Activated T-helper 17 cell treated with anti-CD3 and anti-CD28 coated beads, Interleukin-2, amount 50 U/mL, for 72 hours (primary cell): ENCODE results near the gene LDB1. TPM values are rescaled to one million over a fixed set of nuclear protein-coding genes. Genes with fewer than 3 reads are reported as not detected.
A peak's percentile ranks its signal among the peaks of the same experiment; 100 is the strongest.

Experiments used
- ATAC-seq: fragments of 150-1000 bp; cut with Tn5 transposase; replicated peaks from 2 replicates; pipeline ENCODE4 v1.10.0; 2021; ENCODE audit warnings: mild to moderate bottlenecking, moderate library complexity
- H3K27ac Mint-ChIP-seq: one replicate; pipeline ENCODE4 v1.8.0; 2022; ENCODE audit warnings: mixed read lengths
- H3K27me3 Mint-ChIP-seq: one replicate; pipeline ENCODE4 v1.8.0; 2022; ENCODE audit warnings: mixed read lengths
- H3K36me3 Mint-ChIP-seq: one replicate; pipeline ENCODE4 v1.8.0; 2022; ENCODE audit warnings: low read depth, mild to moderate bottlenecking, mixed read lengths
- H3K4me1 Mint-ChIP-seq: one replicate; pipeline ENCODE4 v1.8.0; 2022; ENCODE audit warnings: mixed read lengths
- H3K4me3 Mint-ChIP-seq: one replicate; pipeline ENCODE4 v1.8.0; 2022; ENCODE audit warnings: mild to moderate bottlenecking, mixed read lengths
- H3K9me3 Mint-ChIP-seq: one replicate; pipeline ENCODE4 v1.8.0; 2022; ENCODE audit warnings: mixed read lengths
- total RNA-seq, 2 donors: library from RNA; stranded (reverse); gene quantifications; one replicate each; pipeline ENCODE4 v1.2.3, GENCODE V29; 2022

Gene LDB1
- total RNA-seq, 2 donors from 2014 or later = 93.6 to 99.1 TPM

GRCh38 chr10:102146971-102147428, 26.8 kb upstream of the LDB1 start:
- Mint-ChIP-seq H3K36me3 (peaks cover 98% of the 10 kb centered on the region), H3K4me1 (peaks cover 14% of the 10 kb centered on the region), H3K27me3 (no peaks in the 10 kb centered on the region), H3K4me3 (no peak overlapping the region), H3K27ac (peak overlapping the region; percentile 26), H3K9me3 (no peaks in the 10 kb centered on the region)
- no peak for ATAC-seq

GRCh38 chr10:102141583-102142107, 21.5 kb upstream of the LDB1 start:
- Mint-ChIP-seq H3K4me3 (no peak overlapping the region), H3K4me1 (peaks cover 5% of the 10 kb centered on the region), H3K27ac (peak overlapping the region; percentile 65), H3K27me3 (no peaks in the 10 kb centered on the region), H3K36me3 (peaks cover 98% of the 10 kb centered on the region), H3K9me3 (no peaks in the 10 kb centered on the region)
- no peak for ATAC-seq

DNA sequence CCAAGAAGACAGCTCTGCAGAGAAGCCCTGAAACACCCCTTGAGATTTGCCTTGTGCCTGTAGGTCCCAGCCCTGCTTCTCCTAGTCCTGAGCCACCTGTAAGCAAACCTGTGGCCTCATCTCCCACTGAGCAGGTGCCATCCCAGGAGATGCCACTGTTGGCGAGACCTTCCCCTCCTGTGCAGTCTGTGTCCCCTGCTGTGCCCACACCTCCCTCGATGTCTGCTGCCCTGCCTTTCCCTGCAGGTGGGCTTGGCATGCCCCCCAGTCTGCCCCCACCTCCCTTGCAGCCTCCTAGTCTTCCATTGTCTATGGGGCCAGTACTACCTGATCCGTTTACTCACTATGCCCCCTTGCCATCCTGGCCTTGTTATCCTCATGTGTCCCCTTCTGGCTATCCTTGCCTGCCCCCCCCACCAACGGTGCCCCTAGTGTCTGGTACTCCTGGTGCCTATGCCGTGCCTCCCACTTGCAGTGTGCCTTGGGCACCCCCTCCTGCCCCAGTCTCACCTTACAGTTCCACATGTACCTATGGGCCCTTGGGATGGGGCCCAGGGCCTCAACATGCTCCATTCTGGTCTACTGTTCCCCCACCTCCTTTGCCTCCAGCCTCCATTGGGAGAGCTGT, 20.9 kb upstream of the LDB1 start:
- no peaks in the 10 kb centered on the region for H3K9me3 Mint-ChIP-seq
- no peak overlapping the region for H3K4me3 Mint-ChIP-seq
- peaks cover 7% of the 10 kb centered on the region for H3K4me1 Mint-ChIP-seq
- no peak for ATAC-seq
- peaks cover 94% of the 10 kb centered on the region for H3K36me3 Mint-ChIP-seq
- peak overlapping the region; percentile 65 for H3K27ac Mint-ChIP-seq
- no peaks in the 10 kb centered on the region for H3K27me3 Mint-ChIP-seq

- H3K27ac Mint-ChIP-seq = peak overlapping the region; percentile 65
- peaks cover 94% of the 10 kb centered on the region for H3K36me3 Mint-ChIP-seq
- H3K4me1 Mint-ChIP-seq = peaks cover 15% of the 10 kb centered on the region
- H3K4me3 Mint-ChIP-seq = no peak overlapping the region
- no peak for ATAC-seq
- H3K9me3 Mint-ChIP-seq = no peaks in the 10 kb centered on the region
- no peaks in the 10 kb centered on the region for H3K27me3 Mint-ChIP-seq
These were observed 20.1 kb upstream of the LDB1 start for GRCh38 chr10:102140218-102140617.

GRCh38 chr10:102139281-102140110, 19.3 kb upstream of the LDB1 start:
- no peak for ATAC-seq
- Mint-ChIP-seq H3K9me3 (no peaks in the 10 kb centered on the region), H3K4me1 (peaks cover 22% of the 10 kb centered on the region), H3K4me3 (no peak overlapping the region), H3K27ac (peak overlapping the region; percentile 59), H3K36me3 (peaks cover 94% of the 10 kb centered on the region), H3K27me3 (no peaks in the 10 kb centered on the region)

DNA sequence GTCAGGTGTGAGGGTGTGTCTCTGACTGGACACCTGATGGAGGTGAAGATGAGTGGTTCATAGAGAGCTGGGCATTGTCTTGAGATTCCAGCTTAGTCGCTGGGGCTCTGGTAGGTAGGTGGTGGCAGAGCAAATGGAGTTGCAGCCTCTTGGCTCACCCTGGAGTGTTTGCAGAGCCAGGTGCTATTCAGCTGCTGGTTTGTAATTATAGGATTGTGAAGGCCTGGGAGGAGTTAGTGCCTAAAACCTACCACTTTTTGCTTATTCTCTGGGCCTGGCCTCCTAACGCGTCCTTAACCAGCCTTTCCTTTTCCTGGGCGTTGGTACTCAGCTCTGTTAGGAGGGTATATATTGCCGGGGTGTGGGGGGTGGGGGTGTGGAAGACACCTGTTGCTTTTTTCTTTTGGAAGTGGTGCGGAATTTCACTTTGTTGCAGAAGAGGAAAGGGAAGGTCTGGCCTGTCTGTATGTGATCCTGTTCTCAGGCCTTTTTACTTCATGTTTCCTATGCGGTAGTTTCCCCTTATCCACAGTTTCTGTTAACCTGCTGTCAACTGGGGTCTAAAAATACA, 15.9 kb upstream of the LDB1 start:
- Mint-ChIP-seq H3K4me1 (peaks cover 32% of the 10 kb centered on the region), H3K27ac (peak overlapping the region; percentile 96), H3K4me3 (peak overlapping the region; percentile 98), H3K9me3 (no peaks in the 10 kb centered on the region), H3K27me3 (no peaks in the 10 kb centered on the region), H3K36me3 (peaks cover 80% of the 10 kb centered on the region)
- no peak for ATAC-seq

GRCh38 chr10:102134416-102134815, 14.2 kb upstream of the LDB1 start:
- peaks cover 64% of the 10 kb centered on the region for H3K36me3 Mint-ChIP-seq
- H3K27ac Mint-ChIP-seq = peak overlapping the region; percentile 96
- peaks cover 32% of the 10 kb centered on the region for H3K4me1 Mint-ChIP-seq
- H3K9me3 Mint-ChIP-seq = no peaks in the 10 kb centered on the region
- H3K27me3 Mint-ChIP-seq = no peaks in the 10 kb centered on the region
- H3K4me3 Mint-ChIP-seq = peak overlapping the region; percentile 98
- ATAC-seq = no peak

- peak; percentile 46 for ATAC-seq
- Mint-ChIP-seq H3K9me3 (no peaks in the 10 kb centered on the region), H3K27me3 (no peaks in the 10 kb centered on the region), H3K4me3 (peak overlapping the region; percentile 98), H3K4me1 (peaks cover 32% of the 10 kb centered on the region), H3K36me3 (peaks cover 56% of the 10 kb centered on the region), H3K27ac (peak overlapping the region; percentile 96)
These were observed 13.4 kb upstream of the LDB1 start for GRCh38 chr10:102133373-102134195.

DNA sequence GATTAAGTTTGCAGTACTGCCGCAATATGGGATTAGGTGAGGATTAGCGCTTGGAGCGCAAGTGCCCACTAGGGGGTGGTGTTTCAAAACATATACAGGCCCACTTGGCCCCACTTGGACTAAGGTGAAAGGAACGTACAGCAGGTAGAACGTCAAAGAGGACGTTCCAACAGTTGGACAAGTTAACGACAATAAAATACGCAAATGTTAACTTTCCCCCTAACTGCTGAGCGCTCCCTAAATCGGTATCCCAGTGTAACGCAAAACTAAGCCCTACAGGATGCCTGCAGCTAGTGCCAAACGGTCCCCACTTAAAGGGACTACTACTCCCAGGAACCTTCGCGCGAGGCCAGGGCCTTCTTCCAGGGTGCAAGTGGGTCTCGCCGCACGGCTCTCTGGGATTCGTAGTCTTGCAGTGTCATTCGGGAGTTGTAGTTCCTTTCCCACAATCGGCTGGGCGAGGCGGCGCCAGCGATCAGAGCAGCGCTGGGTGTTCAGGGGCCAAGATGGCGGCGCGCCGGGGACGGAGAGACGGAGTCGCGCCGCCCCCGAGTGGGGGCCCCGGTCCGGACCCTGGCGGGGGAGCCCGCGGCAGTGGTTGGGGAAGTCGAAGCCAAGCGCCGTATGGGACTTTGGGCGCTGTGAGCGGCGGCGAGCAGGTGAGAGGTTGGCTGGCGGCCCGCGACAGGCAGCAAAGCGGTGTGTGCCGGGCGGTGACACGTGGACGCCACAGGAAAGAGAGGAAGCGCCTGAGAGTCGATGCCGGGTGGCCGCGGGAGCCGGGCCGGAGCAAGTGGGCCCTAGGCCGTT, 12.6 kb upstream of the LDB1 start, which contains the start of gene PPRC1:
Gene PPRC1, plus strand, starts transcription at position 478 of the 810 bp plus-strand sequence. Its CDS starts 29 bp downstream, at position 507.
- H3K27me3 Mint-ChIP-seq = no peaks in the 10 kb centered on the region
- peak within 1 kb of the TSS; percentile 98 for H3K4me3 Mint-ChIP-seq
- H3K9me3 Mint-ChIP-seq = no peaks in the 10 kb centered on the region
- peak; percentile 95 for ATAC-seq
- H3K4me1 Mint-ChIP-seq = peaks cover 32% of the 10 kb centered on the region
- peak within 1 kb of the TSS; percentile 96 for H3K27ac Mint-ChIP-seq
- H3K36me3 Mint-ChIP-seq = peaks cover 47% of the 10 kb centered on the region

- Mint-ChIP-seq H3K9me3 (no peaks in the 10 kb centered on the region), H3K36me3 (peaks cover 42% of the 10 kb centered on the region), H3K4me1 (peaks cover 27% of the 10 kb centered on the region), H3K4me3 (peak overlapping the region; percentile 98), H3K27ac (peak overlapping the region; percentile 96), H3K27me3 (no peaks in the 10 kb centered on the region)
- ATAC-seq = no peak
These were observed 12.0 kb upstream of the LDB1 start for GRCh38 chr10:102132193-102132562.

DNA sequence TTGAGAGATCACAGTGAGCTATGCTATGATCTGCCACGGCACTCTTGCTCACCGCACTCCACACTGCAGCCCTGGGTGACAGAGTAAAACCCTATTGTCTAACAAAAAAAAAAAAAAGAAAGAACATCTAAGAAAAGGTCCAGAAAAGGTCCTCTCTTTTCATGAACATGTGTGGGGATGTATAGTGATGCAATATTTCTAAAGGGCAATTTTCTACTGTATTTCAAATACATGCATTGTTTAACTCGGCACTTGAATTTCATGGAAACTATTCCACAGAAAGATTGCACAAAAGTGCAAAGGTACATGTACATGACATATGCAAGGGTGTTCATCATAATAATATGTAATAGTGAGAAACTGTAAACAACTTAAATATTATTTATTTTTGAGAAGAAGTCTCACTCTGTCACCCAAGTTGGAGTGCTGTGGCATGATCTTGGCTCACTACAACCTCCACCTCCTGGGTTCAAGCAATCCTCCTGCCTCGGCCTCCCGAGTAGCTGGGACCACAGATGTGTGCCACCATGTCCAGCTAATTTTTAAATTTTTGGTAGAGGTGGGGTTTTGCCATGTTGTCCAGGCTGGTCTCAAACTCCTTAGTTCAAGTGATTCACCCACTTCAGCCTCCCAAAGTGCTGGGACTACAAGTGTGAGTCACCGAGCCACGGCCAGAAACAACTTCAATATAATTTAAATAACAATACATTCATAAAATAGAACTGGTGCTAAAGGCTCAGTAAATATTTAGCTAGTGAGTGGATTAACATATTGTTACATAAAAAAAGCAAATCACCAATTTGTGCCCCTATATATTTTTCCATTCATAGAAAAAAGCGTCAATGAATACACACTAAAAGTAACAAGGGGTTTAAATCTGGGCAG, 11.4 kb upstream of the LDB1 start:
- ATAC-seq = no peak
- Mint-ChIP-seq H3K36me3 (peaks cover 35% of the 10 kb centered on the region), H3K4me3 (peak overlapping the region; percentile 98), H3K4me1 (peaks cover 27% of the 10 kb centered on the region), H3K27me3 (no peaks in the 10 kb centered on the region), H3K27ac (peak overlapping the region; percentile 96), H3K9me3 (no peaks in the 10 kb centered on the region)

GRCh38 chr10:102123223-102123622, 3.1 kb upstream of the LDB1 start:
- H3K27me3 Mint-ChIP-seq = no peaks in the 10 kb centered on the region
- no peak for ATAC-seq
- no peaks in the 10 kb centered on the region for H3K36me3 Mint-ChIP-seq
- peaks cover 8% of the 10 kb centered on the region for H3K4me1 Mint-ChIP-seq
- no peak overlapping the region for H3K4me3 Mint-ChIP-seq
- H3K27ac Mint-ChIP-seq = no peak overlapping the region
- H3K9me3 Mint-ChIP-seq = no peaks in the 10 kb centered on the region
